CD4-positive, alpha-beta T cell treated with Interleukin-6 for 4 hours (primary cell): ENCODE data around the gene TBCK.

Source experiments
- DNase-seq: peaks from one replicate; pipeline ENCODE4 v3.0.0-alpha.2; 2020; ENCODE audit warnings: mixed read lengths

Gene TBCK

DNA sequence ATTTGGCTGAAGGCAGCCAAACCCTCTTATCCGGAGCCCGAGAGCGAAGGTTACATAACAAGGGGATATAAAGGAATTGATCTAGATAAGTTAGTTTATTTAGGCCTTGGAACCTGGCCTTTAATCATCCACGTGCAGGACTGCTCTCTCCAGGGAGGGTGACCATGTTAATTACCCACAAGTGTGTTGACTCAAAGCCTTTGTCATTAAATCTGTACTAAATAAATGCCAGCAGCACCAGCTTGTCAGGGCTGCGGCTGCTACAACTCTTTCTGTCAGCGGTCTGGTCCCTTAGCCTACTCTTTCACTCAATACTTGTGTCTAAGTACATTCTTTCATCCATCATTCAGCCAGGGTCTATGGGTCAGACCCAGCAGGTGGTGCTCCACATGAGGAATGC is 206.1 kb downstream of the TBCK start:
- DNase-seq: no peak

DNA sequence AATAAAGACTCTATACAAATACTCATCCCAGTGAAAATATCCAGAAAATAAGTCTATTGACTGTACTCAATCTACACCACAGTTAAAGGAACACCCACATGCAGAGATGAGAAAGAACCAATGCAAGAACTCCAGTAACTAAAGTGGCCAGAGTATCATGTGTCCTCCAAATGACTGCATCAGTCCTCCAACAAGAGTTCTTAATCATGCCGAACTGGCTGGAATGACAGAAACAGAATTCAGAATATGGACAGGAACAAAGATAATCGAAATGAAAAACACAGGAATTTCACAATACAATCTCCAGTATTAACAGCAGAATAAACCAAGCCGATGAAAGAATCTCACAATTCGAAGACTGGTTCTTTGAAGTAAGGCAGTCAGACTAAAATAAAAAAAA is 210.3 kb downstream of the TBCK start:
- DNase-seq: no peak

DNA sequence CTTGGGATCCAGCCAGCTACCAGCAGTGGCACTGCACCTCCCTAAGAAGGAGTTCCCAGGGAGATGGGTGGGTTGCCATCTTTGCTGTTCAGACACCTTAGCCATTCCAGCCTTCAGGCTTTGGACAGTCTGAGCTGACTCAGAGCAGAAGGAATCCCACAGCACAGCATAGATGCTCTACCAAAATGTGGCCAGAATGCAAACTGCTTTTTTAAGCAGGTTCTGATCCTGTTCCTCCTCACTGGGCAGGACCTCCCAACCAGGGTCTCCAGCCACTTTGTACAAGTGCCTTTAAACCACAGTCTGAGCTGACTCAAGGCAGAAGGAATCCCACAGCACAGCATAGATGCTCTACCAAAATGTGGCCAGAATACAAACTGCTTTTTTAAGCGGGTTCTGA is 211.7 kb downstream of the TBCK start:
- DNase-seq: no peak

DNA sequence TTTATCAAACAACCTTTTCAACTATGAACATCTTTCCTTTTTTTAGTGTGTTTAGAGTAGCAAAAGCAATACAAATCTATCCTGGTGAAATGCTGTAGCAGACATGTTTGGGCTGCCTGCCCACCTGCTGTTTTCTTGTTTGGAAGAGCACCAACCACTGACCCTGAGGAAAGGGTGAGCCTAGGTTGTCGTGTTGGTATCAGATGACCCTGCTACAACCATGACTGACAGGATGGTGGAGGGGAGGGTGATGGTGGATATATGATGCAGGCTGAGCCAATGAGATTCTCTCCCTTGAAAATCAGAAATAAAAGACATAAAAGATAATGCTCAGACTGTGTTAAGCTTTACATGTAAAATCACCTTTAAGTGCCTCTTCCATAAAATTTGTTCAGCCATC is 219.6 kb downstream of the TBCK start:
- no peak for DNase-seq

DNA sequence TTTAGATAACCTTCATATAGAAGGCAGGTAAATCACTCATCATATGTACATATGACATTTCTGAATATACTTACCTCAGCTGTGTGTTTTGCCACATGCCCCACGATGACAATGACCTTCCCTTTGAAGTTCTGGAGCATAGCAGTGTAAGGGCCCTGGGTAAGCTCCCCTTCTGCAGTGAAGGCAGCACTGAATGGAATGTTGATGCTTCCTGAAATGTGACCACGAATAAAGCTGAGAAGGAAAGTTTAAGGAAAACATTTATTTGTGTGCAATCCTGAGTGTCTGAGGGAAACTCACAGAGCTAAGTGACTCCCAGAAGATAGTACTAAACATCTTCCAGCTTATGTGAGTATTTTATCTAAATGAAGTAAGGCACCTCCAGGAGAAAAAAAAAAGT is 220.6 kb downstream of the TBCK start:
- no peak for DNase-seq

DNA sequence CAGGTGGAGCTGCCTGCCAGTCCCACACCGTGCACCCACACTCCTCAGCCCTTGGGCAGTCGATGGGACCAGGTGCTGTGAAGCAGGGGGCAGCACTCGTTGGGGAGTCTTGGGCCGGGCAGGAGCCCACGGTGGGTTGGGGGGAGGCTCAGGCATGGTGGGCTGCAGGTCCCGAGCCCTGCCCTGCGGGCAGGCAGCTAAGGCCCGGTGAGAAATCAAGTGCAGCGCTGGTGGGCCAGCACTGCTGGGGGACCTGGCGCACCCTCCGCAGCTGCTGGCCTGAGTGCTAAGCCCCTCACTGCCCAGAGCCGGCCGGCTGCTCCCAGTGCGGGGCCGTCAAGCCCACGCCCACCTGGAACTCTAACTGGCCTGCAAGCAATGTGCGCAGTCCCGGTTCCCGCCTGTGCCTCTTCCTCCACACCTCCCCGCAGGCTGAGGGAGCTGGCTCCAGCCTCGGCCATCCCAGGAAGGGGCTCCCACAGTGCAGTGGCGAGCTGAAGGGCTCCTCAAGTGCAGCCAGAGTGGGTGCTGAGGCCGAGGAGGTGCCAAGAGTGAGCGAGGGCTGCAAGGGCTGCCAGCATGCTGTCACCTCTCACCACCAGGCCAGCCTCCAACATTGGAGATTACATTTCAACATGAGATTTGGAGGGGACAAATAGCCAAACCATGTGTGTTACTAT is 223.5 kb downstream of the TBCK start:
- no peak for DNase-seq

DNA sequence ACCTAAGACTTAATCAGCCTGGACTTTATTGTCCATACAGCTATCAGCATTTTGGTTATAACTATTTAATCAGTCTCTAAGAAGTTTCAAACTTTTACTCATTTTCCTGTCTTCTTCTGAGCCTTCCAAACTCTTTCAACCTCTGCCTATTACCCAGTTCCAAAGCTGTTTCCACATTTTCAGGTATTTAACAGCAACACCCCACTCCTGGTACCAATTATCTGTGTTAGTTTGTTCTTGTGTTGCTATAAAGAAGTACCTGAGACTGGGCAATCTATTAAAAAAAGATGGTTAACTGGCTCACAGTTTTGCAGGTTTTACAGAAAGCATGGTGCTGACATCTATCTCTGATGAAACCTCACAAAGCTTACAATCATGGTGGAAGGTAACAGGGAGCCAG is 225.2 kb downstream of the TBCK start:
- DNase-seq: no peak

DNA sequence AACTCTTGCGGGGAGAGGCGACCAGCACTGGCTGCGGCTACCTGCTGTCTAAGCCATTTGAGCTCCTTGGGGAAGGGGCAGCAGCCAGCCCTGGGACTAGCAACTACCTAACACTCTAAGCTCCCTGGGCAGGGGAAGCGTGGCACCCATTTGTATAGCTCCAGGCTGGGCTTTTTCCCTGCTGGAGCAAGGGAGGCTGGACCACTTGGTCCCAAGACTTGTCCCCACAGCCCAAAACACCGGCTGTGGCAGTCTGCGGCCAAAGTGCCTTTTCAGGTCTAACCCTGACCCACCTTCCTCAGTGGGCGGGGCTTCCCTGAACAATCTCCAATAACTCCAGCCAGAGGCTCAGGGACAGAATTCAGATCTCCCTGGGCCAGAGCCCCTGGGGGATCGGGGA is 232.9 kb downstream of the TBCK start:
- DNase-seq: no peak

DNA sequence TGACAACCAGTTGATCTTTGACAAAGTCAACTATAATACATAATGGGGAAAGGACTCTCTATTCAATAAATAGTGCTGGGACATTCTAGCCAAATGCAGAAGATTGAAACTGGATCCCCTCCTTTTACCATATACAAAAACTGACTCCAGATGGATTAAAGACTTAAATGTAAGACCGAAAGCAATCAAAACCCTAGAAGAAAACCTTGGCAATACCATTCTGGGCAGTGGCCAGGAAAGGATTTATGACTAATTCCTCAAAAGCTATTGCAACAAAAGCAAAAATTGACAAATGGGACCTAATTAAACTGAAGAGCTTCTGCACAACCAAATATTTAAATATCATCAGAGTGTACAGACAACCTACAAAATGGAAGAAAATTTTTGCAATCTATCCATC is 235.6 kb downstream of the TBCK start:
- DNase-seq: no peak

DNA sequence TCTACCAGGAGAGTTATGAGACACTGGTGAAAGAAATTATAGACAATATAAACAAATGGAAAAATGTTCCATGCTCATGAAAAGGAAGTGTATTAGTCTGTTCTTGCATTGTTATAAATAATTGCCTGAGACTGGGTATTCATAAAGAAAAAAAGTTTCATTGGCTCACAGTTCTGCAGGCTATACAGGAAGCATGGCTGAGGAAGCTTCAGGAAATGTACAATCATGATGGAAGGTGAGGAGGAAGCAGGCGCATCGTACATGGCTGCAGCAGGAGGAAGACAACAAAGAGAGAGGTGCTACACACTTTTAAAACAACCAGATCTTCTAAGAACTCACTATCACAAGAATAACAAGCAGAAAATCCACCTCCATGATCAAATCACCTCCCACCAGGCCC is 236.4 kb downstream of the TBCK start:
- DNase-seq: no peak

DNA sequence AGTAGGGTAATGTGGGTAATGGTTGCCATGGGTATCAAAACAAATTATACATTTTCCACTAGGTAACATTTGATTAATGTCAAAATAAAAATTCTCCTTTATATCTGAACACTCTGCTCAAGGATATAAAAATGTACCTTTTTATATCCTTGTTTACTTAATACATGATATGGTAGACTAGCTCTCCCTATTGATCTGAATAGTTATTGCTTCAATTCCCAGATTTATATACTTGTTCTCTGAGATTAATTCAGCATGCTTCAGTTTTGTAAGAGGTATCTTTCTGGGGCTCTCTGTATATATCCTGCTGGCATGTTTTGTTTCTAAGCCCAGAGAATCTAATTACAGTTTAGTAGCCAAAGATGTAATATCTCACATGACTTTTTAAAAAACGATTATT is 251.0 kb downstream of the TBCK start:
- DNase-seq: no peak

DNA sequence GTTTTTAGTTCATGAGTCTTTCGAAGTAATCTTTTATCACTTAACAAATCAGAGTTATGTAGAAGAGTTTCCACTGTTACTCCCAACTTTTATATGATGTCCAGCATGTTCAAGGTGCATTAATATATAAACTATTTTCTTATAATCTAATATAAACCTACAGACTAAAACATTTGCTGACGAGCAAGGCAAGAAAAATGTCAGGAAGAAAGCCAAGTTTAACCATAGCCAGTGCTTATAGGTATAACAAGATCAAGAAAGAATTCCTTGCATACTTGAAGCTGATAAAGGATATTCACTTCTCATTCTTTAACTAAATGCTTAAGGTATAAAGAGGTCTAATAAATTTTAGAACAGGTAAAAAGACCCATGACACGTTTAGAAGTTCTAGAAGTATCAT is 253.0 kb downstream of the TBCK start:
- DNase-seq: no peak

DNA sequence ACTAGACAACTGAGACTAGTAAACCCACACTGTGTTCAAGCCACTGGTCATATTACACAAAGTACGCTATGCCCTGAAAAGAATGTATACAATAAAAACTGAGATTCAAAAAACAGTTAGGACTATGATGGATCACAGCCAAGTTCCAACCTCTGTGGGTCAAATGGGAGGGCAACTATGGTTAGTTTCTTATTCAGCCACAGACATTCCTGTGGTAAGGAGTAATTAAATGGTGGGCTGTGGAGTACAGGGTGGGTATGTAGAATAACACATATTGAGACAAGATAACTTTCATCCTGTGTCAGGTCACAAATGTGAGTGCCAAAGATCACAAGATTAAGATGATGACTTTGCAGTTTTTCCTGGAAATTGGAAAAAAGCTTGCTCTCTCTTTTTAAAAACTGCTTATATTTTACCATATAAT is 253.5 kb downstream of the TBCK start:
- no peak for DNase-seq

DNA sequence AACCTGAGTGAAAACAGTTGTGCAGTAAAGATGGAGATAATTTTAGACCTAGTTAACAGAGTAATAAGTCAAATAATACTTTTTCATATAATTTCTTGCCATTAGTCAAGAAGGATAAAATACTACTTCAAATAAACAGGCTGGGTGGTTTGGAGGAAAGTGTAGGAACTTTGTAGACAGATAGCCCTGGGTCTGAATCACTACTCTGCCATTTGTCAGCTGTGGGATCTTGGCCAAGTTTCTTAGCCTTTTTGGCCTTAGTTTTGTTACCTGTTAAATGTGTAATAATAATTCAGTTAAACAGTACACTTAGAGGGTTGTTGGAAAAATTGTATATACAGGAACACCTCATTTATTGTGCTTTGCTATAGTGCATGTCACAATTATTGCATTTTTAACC is 257.1 kb downstream of the TBCK start:
- no peak for DNase-seq

DNA sequence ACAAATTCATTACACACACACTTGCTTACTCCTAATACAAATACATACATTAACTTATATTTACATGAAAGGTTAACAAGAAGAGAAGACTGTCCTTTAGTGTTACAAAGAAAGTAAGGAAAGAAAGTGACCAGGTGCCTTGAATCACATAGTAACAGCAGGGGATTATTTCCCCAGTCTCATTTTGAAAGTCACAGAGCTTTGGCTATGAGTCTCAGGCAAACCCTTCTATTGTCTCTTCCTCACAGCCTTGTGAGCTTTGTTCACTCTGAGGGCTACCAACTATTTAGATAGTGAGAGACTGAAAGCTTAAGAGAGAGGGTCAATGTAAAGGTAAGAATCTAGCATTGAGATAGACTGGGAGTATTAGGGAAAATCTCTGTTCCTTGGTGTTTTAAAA is 259.1 kb downstream of the TBCK start:
- no peak for DNase-seq

DNA sequence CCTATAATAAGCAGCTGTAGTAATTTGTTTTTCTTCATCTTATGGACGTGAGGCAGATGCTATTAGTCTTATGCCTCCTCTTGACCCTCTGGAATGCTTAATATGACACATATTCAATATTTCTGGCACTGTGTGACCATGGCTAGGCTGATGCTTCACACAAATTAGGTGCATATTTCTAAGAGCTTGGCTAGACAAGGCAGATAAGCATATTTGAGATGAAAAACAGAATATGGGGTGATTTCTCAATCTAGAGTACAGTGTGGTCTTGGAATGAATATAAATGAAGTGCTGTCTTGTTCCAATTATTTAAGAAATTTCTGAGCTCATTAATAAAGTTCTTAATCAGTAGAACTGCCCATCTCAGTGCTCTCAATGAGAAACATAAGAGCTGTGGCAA is 264.5 kb downstream of the TBCK start:
- no peak for DNase-seq

DNA sequence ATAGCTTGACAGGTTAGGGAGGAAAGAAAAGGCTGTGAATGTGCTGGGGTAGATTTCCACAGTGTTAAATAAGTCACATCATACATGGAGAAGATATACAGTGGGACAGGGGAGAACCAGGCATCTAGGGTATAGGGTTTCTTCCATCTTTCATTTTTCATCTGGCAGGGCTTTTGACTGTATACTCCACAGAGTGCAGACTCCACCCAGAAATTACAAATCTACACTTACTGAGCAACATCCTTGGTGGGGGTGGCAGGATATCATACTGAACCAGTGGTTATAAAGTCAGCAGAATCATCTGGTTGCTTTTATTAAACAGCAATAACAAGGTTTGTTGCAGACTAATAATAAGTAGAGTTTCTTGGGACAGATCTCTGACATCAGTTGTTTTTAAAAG is 266.5 kb downstream of the TBCK start:
- no peak for DNase-seq

DNA sequence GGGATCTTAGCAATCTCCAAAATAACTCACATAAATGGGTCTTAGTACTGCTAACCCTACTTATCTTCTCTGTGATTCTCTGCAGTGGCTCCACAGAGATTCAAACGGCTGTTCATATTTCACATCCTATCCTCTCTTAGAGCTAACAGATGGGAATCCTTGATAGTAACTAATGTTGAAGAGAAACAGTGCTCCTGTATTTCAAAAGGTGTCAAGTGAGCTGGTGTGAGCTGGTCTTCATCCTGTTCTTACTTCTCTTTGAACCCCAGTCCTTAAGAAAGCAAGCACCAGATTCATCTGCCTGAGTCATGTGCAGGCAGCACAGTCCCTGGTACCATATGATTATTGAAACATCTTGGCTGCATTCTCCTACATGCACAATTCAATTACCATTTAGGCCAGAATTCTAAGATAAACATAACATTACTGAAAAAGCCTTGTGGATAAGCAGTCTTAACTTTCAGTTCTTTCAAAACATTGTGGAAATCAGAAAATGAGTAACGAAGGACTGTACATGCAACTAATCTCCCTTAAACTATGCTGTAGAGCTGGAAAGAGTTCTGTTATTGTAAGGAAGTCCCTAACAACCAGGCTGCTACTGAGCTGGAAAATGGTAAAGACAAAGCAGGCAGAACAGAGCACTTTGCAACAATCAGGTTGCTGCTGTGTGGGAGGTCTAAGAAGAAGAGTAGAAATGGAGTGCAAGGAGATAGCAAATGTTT is 267.6 kb downstream of the TBCK start:
- DNase-seq: no peak

DNA sequence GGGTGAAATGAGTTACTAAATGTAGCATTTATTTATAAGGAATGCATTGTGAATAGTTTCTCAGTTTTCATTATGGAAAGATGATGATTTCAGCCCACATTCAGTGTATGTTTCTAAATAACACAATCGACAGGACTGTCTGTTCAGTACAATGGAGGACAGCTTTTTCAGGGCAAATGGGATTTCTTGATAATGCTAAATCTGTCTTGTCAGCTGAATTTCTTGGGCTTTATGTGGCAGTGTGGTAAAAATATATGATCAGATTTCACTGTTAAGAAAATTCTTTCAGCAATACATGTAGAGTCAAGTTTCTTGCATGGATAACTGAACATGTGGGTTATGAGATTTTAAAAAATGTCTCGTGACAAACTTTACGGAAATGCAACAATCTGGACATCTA is 269.9 kb downstream of the TBCK start:
- DNase-seq: no peak

DNA sequence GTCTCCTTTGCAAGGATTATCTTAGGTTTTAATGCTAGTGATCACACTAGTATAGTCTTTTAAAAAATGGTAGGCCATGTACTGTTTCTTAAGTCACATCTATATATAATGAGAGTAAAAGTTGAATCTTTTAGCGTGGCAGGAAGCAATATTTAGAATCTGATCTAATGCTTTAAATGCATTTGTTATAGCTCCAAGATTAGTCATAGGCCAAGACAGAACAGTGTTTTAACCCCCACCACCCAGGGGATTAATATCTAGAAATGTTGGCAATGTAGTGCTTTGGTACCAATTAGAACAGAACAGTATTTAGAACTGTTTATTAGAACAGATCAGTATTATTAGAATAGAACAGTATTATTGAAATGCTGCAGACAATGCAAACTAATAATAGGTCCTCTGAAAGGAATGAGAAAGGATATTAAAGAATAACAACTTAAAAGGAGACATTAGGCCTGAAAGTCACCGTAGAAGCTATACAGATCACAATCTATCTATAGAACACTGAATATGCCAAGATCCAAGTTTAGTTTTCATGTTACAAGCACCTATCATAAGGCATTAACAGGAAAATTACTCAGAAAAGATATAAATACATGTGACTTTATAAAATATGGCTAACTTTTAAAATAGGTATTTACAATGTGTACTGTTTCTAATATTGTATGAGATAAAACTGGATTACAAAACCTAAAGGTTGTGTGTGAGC is 274.6 kb downstream of the TBCK start:
- no peak for DNase-seq

DNA sequence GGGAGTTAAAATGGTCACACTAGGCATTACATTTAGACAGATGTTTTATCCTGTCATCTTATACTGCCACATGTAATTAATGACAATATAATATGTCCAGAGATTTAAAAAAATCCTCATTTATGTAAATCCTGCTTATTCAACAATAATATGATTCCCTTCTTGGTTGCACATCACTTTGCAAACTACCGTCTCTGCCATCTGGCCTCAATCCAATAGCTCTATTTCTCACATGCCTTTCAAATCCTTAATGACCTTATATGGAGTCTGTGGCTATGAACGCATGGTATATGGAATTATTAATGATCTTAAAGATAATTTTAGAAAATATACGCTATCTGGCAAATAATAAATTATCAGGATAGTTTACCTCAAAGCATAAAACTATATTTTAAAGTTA is 276.2 kb downstream of the TBCK start:
- no peak for DNase-seq

DNA sequence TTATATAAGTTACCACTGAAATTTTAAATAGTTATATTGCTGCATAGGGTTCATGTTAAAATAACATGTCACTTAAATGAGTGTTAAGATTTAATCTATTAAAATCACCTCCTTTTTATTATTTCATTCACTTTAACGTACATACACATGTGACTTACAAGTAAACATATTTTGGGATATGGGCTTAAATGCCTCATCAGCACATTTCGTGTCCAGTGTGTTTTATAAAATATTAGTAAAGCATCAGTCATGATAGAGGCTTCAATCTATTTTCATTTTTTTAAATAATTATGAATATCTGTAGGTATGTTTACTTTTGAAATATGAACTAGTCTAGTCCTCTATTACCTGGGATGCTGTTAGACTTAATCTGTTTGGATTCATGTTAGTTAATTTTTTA is 277.1 kb downstream of the TBCK start:
- DNase-seq: no peak

DNA sequence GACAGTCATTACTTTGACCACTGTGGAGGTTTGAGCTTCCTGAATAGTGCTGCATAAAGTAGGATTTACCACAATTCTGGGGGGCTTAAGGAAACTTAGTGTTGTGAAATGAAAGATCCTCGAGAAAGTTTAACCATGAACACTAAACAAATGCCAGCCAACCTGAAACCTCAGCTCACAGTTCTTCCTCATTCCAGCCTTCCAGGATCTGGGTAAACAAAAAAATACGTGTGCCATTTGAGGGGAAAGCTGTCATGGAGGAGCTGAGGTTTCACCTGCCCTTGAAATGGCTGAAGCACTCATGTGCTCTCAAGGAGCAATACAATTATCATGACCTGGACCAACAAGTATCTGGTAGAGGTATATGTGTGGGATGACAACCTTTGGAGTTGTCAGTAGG is 278.0 kb downstream of the TBCK start:
- DNase-seq: no peak

DNA sequence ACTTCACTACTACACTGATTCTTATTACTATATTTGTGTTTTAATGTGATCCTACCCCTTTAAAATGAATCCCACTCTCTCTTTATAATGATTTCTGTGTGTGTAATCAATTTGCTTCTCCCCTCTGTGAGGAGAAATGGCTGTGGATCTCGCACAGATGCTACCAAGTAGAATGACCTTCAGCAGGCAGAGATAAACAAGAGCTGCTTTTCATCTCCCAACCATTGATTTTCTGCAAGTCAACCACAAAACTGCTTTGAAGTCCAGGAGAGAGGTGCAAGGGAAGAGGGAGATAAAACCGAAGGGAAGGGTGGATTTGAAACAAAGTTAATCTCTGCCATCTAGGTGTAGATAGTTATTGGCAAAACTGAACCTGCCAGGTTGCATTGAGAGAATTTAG is 279.2 kb downstream of the TBCK start:
- no peak for DNase-seq
